Measurements from ENCODE around the gene TSEN2. TPM values are rescaled to one million over a fixed set of nuclear protein-coding genes. Genes with fewer than 3 reads are reported as not detected.

The TSEN2 gene
- total RNA-seq, 4 donors from 2014 or later = 10.3 to 37.8 (median 20.4) TPM

DNA sequence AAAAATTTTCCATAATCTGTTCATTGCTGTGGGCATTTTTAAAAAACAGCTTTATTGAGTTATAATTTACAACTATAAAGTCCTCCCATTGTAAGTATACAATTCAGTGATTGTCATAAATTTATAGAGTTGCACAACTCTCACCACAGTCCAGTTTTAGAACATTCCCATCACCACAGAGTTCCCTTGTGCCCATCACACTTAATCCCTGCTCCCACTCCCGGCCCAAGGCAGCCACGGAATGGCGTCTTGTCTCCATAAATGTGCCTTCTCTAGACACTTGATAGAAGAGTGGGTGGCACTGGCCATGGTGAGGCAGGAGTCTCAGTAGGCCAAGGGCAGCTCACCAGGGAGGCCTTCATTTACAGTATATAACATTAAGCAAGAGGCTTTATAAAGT, 6.3 kb downstream of the TSEN2 start:
- intact Hi-C loops (cut with DNase I; ENCODE audit: low total_unique reads) = no loop called here
- no peak for DNase-seq
- no peaks in the 10 kb centered on the region for H3K36me3 ChIP-seq
- H3K4me3 ChIP-seq = no peak overlapping the region
- H3K4me1 ChIP-seq = no peaks in the 10 kb centered on the region
- no peaks in the 10 kb centered on the region for H3K27me3 ChIP-seq
- no peak for TF ChIP-seq CTCF (IDR thresholded peaks at IDR 0.05)
- TF ChIP-seq POLR2A (IDR thresholded peaks at IDR 0.05) = no peak
- H3K27ac ChIP-seq = no peak overlapping the region
- no peaks in the 10 kb centered on the region for H3K9me3 ChIP-seq

DNA sequence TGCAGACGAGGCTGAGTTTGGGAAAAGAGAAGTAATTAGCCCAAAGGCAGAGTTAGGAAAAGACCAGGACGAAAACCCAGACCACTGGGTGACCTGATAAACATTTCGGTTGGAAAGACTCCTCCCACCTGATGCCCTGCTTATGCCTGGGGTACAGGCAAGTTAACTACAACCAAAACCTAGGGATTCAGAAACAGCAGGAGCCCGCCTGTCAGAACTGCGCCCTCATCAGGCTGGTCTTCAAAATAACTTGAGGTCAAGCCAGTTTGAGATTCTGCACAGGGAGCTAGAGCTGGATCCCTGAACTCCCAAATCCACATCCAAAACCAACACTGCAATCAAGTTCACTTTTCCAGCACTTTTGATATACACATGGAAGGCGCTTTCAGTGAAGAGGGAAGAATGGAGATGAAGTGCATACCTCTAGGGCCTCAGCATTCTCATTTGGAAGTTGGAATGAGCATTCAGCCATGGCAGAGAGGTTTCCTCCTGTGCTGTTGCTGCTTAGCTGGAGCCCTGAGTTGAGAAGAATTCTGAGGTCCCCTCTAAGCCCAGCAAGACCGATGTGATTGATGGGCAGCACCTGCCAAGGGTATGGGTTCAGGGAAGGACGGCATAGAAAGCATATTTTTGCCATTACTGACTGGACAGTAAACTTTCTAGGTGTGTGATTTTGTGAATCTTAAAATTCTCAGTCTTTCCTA, 11.6 kb downstream of the TSEN2 start:
- no peaks in the 10 kb centered on the region for H3K4me1 ChIP-seq
- H3K27ac ChIP-seq = no peak overlapping the region
- H3K4me3 ChIP-seq = no peak overlapping the region
- no peak for TF ChIP-seq POLR2A (IDR thresholded peaks at IDR 0.05)
- TF ChIP-seq CTCF (IDR thresholded peaks at IDR 0.05) = no peak
- no peaks in the 10 kb centered on the region for H3K27me3 ChIP-seq
- no peaks in the 10 kb centered on the region for H3K9me3 ChIP-seq
- no peak for DNase-seq
- no peaks in the 10 kb centered on the region for H3K36me3 ChIP-seq
- intact Hi-C loops (cut with DNase I; ENCODE audit: low total_unique reads) = no loop called here

DNA sequence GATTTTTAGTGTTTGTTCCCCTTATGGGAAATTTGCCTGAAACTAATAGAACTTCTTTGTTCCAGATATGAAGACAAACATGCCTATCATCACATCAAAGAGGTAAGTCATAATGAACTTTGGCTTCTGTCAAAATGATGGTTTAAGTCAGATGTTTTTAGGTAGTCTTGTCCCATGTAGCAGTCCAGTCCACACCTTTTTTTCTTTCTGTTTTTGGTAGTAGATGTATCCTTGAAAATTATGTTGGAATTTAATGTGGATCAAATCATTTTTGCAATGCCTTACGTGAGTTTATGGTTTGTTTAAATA, 12.1 kb downstream of the TSEN2 start:
- no peak overlapping the region for H3K27ac ChIP-seq
- no peaks in the 10 kb centered on the region for H3K36me3 ChIP-seq
- H3K27me3 ChIP-seq = no peaks in the 10 kb centered on the region
- no peaks in the 10 kb centered on the region for H3K4me1 ChIP-seq
- intact Hi-C loops (cut with DNase I; ENCODE audit: low total_unique reads) = no loop called here
- H3K9me3 ChIP-seq = no peaks in the 10 kb centered on the region
- TF ChIP-seq CTCF (IDR thresholded peaks at IDR 0.05) (no peak), POLR2A (IDR thresholded peaks at IDR 0.05) (no peak)
- no peak overlapping the region for H3K4me3 ChIP-seq
- DNase-seq = no peak

GRCh38 chr3:12499474-12499873, 15.2 kb downstream of the TSEN2 start:
- H3K4me1 ChIP-seq = no peaks in the 10 kb centered on the region
- no peaks in the 10 kb centered on the region for H3K36me3 ChIP-seq
- TF ChIP-seq POLR2A (IDR thresholded peaks at IDR 0.05) (no peak), CTCF (IDR thresholded peaks at IDR 0.05) (no peak)
- H3K27me3 ChIP-seq = no peaks in the 10 kb centered on the region
- no peak overlapping the region for H3K27ac ChIP-seq
- intact Hi-C loops (cut with DNase I; ENCODE audit: low total_unique reads) = no loop called here
- DNase-seq = no peak
- no peak overlapping the region for H3K4me3 ChIP-seq
- no peaks in the 10 kb centered on the region for H3K9me3 ChIP-seq

DNA sequence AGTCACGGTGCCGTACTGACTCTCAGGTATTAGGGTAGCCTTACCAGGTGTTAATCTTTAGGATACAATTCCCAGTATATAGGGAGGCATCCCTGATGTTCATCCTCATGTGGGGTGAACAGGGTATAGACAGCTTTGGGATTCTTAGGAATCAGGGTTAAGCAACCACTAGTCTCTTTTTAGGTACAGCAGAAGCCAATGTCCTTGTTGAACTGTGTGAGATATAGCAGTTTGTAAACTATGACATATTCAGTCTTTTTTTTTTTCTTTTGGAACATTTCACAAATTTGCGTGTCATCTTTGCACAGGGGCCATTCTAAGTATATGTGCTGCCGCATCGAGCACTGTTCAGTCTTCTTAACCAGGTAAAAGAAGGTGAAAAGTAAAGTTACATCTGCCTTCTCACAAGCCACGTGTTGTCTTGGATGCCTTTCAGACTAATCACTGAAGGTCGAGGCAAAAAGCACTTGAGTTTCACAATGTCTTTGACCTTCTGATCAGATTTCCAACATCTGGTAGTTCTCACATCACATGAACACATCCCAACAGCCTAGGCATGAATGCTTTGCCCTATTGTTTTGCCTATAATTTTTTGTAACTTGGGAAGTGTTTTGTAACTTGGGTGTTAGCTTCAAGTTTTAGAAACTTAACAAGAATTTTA, 17.2 kb downstream of the TSEN2 start:
- Histone ChIP-seq H3K9me3 (no peaks in the 10 kb centered on the region), H3K4me3 (no peak overlapping the region), H3K4me1 (no peaks in the 10 kb centered on the region), H3K36me3 (no peaks in the 10 kb centered on the region), H3K27ac (no peak overlapping the region), H3K27me3 (no peaks in the 10 kb centered on the region)
- intact Hi-C loops (cut with DNase I; ENCODE audit: low total_unique reads) = no loop called here
- TF ChIP-seq POLR2A (IDR thresholded peaks at IDR 0.05) (no peak), CTCF (IDR thresholded peaks at IDR 0.05) (no peak)
- DNase-seq = no peak
